ENCODE data around the gene KCNJ9. TPM values are rescaled to one million over a fixed set of nuclear protein-coding genes. Genes with fewer than 3 reads are reported as not detected.

KCNJ9 gene
- polyA plus RNA-seq, 3 donors: not detected

DNA sequence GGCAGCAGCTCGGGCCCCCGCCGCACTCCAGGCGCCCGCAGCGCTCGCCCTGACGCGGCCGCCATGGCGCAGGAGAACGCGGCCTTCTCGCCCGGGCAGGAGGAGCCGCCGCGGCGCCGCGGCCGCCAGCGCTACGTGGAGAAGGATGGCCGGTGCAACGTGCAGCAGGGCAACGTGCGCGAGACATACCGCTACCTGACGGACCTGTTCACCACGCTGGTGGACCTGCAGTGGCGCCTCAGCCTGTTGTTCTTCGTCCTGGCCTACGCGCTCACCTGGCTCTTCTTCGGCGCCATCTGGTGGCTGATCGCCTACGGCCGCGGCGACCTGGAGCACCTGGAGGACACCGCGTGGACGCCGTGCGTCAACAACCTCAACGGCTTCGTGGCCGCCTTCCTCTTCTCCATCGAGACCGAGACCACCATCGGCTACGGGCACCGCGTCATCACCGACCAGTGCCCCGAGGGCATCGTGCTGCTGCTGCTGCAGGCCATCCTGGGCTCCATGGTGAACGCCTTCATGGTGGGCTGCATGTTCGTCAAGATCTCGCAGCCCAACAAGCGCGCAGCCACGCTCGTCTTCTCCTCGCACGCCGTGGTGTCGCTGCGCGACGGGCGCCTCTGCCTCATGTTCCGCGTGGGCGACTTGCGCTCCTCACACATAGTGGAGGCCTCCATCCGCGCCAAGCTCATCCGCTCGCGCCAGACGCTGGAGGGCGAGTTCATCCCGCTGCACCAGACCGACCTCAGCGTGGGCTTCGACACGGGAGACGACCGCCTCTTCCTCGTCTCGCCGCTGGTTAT is 2.8 kb downstream of the KCNJ9 start:
- DNase-seq: peak; percentile 18 to 54 (median 23)
- 19% methylated on average over 96 of the region's 96 CpGs for WGBS (ENCODE audit: insufficient coverage)
- Mint-ChIP-seq H3K9me3 (peaks cover 0 to 9% (median 0%) of the 10 kb centered on the region in 7 donors), H3K36me3 (peaks cover 0 to 16% of the 10 kb centered on the region in 2 donors), H3K27me3 (ENCODE audit: low read depth in 3 of 3) (peaks cover 31 to 61% (median 50%) of the 10 kb centered on the region in 3 donors), H3K4me3 (peak overlapping the region; percentile 47 to 85), H3K4me1 (peaks cover 16% of the 10 kb centered on the region), H3K27ac (no peak overlapping the region)
- peak; percentile 66 for TF ChIP-seq CTCF (IDR thresholded peaks at IDR 0.05)
- peak overlapping the region; percentile 49 for H2AFZ ChIP-seq (ENCODE audit: insufficient read depth, low read depth, low read length, poor library complexity, severe bottlenecking)
- H3K36me3 ChIP-seq (replicated peaks in 1 of 2; ENCODE audit: control insufficient read depth in 1 of 2, insufficient read depth in 2 of 2, low read length in 2 of 2): peaks cover 0 to 4% of the 10 kb centered on the region in 2 donors
- H3K4me1 ChIP-seq (ENCODE audit: control insufficient read depth in 1 of 2, insufficient read depth in 2 of 2, low read length in 2 of 2): peaks cover 3 to 11% of the 10 kb centered on the region in 2 donors
- peaks cover 27 to 55% of the 10 kb centered on the region in 2 donors for H3K27me3 ChIP-seq (ENCODE audit: control insufficient read depth in 2 of 2, insufficient read depth in 2 of 2, low read length in 2 of 2)
- intact Hi-C loops (cut with micrococcal nuclease): loop anchor here (5.0 kb wide), 1 partner anchor 37 kb away; no protein-coding TSS in a partner anchor
- no peaks in the 10 kb centered on the region for H4K20me1 ChIP-seq (ENCODE audit: insufficient read depth, low read length)
- H3K4me2 ChIP-seq (replicated peaks; ENCODE audit: extremely low read depth, low read length, poor library complexity, severe bottlenecking): peak overlapping the region; percentile 71
- H3K9me3 ChIP-seq (replicated peaks in 1 of 2; ENCODE audit: control insufficient read depth in 1 of 2, insufficient read depth in 1 of 2, low read length in 2 of 2): no peaks in the 10 kb centered on the region
- no peaks in the 10 kb centered on the region for H3K79me2 ChIP-seq (ENCODE audit: insufficient read depth, low read length)
- no peak overlapping the region for H3K9ac ChIP-seq (ENCODE audit: insufficient read depth, low read length, poor library complexity, severe bottlenecking)
- H3K4me3 ChIP-seq (replicated peaks in 1 of 3; ENCODE audit: low read depth in 2 of 3, low read length in 3 of 3): peak overlapping the region in 1 of 3 experiments; percentile 60
- no peak overlapping the region for H3K27ac ChIP-seq (ENCODE audit: low read depth in 1 of 2, low read length in 2 of 2)

- DNase-seq: no peak
- no peaks in the 10 kb centered on the region for H3K79me2 ChIP-seq (ENCODE audit: insufficient read depth, low read length)
- H3K27me3 Mint-ChIP-seq (ENCODE audit: low read depth in 3 of 3): peaks cover 31 to 59% (median 48%) of the 10 kb centered on the region in 3 donors
- H3K4me2 ChIP-seq (replicated peaks; ENCODE audit: extremely low read depth, low read length, poor library complexity, severe bottlenecking): no peak overlapping the region
- H3K9me3 Mint-ChIP-seq: peaks cover 0 to 9% (median 0%) of the 10 kb centered on the region in 7 donors
- peak overlapping the region in 1 of 2 donors; percentile 85 for H3K4me3 Mint-ChIP-seq
- H3K4me1 Mint-ChIP-seq: peaks cover 16% of the 10 kb centered on the region
- peaks cover 0 to 16% of the 10 kb centered on the region in 2 donors for H3K36me3 Mint-ChIP-seq
- no peak overlapping the region for H3K4me3 ChIP-seq (replicated peaks in 1 of 3; ENCODE audit: low read depth in 2 of 3, low read length in 3 of 3)
- H3K36me3 ChIP-seq (replicated peaks in 1 of 2; ENCODE audit: control insufficient read depth in 1 of 2, insufficient read depth in 2 of 2, low read length in 2 of 2): peaks cover 0 to 6% of the 10 kb centered on the region in 2 donors
- no peak for TF ChIP-seq CTCF (IDR thresholded peaks at IDR 0.05)
- no peak overlapping the region for H3K27ac Mint-ChIP-seq
- H3K27ac ChIP-seq (ENCODE audit: low read depth in 1 of 2, low read length in 2 of 2): no peak overlapping the region
- no peaks in the 10 kb centered on the region for H3K9me3 ChIP-seq (replicated peaks in 1 of 2; ENCODE audit: control insufficient read depth in 1 of 2, insufficient read depth in 1 of 2, low read length in 2 of 2)
- H3K4me1 ChIP-seq (ENCODE audit: control insufficient read depth in 1 of 2, insufficient read depth in 2 of 2, low read length in 2 of 2): peaks cover 3 to 11% of the 10 kb centered on the region in 2 donors
- no peak overlapping the region for H3K9ac ChIP-seq (ENCODE audit: insufficient read depth, low read length, poor library complexity, severe bottlenecking)
- H4K20me1 ChIP-seq (ENCODE audit: insufficient read depth, low read length): no peaks in the 10 kb centered on the region
- H2AFZ ChIP-seq (ENCODE audit: insufficient read depth, low read depth, low read length, poor library complexity, severe bottlenecking): no peak overlapping the region
- 90% methylated on average over 26 of the region's 30 CpGs for WGBS (ENCODE audit: insufficient coverage)
- intact Hi-C loops (cut with micrococcal nuclease): loop anchor here (5.0 kb wide), 4 partner anchors 38 to 207 kb away; no protein-coding TSS in a partner anchor
- peaks cover 25 to 50% of the 10 kb centered on the region in 2 donors for H3K27me3 ChIP-seq (ENCODE audit: control insufficient read depth in 2 of 2, insufficient read depth in 2 of 2, low read length in 2 of 2)
These were observed 3.5 kb downstream of the KCNJ9 start for GRCh38 chr1:160084771-160085321.

Measured in CD14-positive monocyte (primary cell).